ENCODE measurements around the gene CDK17. TPM values are rescaled to one million over a fixed set of nuclear protein-coding genes. Genes with fewer than 3 reads are reported as not detected.

The CDK17 gene
- total RNA-seq = 46.6 and 78.0 TPM in 2 replicates

DNA sequence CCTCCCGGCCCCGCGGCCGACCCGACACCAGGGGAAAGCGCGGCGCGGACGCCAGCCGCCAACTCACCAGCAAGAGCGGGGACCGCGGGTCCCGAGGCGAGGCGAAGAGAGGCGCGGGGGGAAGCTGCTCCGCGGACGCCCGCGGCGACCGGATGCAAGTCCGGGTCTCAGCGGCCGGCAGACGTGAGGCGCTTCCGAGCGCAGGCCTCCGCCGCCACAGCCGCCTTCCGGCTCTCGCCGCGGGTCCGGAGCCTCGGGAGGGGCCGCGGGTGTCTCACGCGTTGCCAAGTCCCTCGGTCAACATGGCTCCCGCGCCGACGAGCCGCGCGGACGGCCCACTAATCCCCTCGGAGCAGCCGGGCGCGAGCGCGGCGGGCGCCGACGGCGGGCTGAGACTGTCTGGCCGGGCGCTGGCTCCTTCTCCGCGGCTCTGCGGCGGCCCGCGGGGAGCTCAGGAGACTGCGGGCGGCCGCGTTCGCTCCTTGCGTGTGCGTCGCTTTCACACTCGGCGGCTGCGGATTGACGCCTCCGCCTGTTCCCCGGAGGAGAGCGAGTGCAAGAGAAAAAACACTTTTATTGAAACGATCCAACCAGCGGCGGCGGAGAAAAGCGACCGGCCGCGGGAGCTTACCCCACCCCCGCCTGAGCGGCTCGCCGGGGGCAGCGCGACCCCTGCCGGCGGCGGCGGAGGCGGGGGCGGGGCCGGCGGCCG lies at the start of gene CDK17:
TSS of gene CDK17 (minus strand) at position 521 of the 712 bp plus-strand sequence. CDS start 65,603 bp downstream, outside the sequence.

Other genes with a start within 250 kb of the CDK17 start
- 20.3 and 21.5 TPM in 2 replicates for gene ELK3, start 206.1 kb downstream of the CDK17 start, total RNA-seq
- gene CFAP54, start 89.1 kb upstream of the CDK17 start, total RNA-seq = 1.8 and 2.6 TPM in 2 replicates